HG02884 (cell line): ENCODE results near the gene OXCT1.

Source experiments
- ATAC-seq: cut with Tn5 transposase; IDR thresholded peaks from one replicate; pipeline ENCODE4 v1.9.1; 2021; ENCODE audit warnings: mild to moderate bottlenecking, moderate library complexity; ENCODE audit not compliant: unreplicated experiment

The OXCT1 gene

GRCh38 chr5:41869724-41870626 lies at the start of gene OXCT1:
TSS of gene OXCT1 (minus strand) at chr5:41870425. CDS start at chr5:41870358, 67 bp downstream.
- peak; percentile 93 for ATAC-seq

DNA sequence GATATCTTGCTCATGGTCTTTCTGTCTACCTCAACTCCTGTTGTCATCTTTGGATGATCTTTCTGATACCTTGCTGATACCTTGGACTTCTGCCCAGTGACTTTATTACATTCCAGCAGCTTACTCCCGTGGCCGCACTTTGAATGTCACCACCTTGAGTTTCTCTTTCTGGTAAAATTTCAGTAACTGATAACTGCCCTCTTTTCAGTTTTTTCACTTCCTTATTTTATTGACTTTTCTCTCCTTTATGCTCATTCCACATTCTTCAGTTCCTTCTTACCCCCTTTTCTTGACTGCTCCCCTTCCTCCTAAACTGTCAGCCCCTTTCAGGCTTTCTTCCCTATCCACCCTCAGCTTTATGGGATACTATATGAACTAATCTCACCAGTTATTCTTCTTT lies 47.9 kb upstream of the OXCT1 start:
- peak; percentile 49 for ATAC-seq

DNA sequence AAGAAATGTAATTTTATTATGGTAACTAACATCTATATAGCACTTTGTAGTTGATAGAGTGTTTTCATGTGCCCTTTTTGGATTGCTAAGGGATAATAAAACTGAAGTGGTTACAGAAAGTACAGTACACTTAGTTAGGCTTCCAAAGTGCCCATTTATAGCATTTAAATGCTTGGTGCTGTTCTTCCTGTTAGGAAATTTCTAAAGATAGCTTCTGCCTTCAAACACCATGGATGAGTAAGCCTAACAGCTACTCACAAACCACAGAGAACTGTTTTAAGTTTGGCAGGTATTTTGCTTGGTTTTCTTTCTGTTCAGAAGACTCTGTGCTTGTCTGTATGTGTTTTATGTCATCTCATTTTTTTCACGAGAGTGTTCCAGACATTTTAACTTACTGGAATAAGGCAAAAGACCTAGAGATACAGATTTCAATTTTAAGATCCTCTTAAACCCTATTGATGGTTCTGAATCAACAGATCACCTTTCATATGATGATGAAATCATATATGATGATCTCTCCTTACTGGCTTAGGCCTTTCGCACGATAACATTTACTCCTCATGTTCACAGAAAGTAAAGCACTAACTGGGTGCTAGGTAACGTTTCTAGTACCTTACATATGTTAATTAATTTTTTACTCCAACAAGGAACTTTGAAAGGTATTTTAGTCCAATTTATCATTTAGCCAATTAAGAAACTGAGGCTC lies 38.3 kb upstream of the OXCT1 start:
- ATAC-seq = no peak

DNA sequence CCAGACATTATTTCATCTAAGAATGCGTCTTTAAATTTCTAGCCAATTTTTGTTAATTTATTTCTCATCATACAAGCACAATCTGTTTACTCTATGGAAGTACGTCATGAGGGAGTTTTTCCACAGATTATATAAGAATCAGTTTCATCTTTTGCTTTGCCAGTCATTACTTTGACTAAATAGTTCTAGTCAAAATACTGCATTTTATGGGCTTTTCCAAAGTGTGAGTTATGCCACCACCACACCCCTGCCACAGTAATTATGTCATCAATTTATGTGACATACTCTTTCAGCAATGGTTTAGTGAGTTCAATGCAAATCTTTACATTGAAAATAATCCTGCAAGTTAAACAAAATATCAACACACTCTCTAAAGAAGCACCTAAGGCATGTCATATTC lies 35.9 kb upstream of the OXCT1 start:
- no peak for ATAC-seq

DNA sequence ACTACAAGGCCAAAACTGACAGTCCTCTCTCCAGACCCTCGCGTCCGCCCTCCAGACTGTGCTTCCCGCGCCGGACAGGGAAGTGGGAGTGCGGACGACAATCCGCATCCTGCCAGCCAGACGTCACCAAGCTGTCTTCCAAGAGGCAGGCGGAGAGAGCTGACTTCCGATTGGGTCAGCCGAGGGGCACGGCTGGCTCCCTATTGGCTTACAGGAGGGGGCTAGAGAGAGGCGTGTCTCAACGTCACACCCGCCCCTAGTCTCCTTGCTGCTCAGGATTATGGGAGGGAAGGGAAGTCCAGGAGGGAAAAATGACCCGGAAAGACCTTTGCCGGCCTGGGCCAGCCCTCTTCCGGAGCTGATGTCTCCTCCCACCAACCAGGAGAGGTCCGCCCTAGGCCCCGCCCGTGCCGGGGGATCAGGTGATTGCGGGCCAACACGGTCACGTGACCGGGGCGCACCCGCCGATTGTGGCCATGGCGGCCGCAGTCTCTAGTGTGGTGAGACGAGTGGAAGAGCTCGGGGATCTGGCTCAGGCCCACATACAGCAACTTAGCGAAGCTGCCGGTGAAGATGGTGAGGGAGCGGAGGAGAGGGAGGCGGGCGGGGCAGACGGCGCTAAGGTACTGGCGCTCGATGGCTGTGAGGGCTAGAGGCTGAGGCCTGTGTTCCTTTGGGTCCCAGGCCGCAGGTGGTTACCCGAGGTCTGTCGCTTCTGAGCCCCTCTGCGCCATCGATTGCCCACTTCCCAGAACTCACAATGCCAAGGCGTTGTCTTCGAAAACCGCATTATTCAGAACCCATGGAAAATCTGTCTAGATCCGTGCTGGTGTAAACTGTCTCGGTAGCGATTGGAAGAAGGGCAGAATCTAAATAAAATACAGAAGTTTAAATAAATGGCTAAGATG lies 33.9 kb upstream of the OXCT1 start, which contains the start of gene RIMOC1:
RIMOC1 (plus strand) TSS at position 453 of the 908 bp plus-strand sequence; CDS start at position 477, 24 bp downstream.
- ATAC-seq = peak; percentile 98

DNA sequence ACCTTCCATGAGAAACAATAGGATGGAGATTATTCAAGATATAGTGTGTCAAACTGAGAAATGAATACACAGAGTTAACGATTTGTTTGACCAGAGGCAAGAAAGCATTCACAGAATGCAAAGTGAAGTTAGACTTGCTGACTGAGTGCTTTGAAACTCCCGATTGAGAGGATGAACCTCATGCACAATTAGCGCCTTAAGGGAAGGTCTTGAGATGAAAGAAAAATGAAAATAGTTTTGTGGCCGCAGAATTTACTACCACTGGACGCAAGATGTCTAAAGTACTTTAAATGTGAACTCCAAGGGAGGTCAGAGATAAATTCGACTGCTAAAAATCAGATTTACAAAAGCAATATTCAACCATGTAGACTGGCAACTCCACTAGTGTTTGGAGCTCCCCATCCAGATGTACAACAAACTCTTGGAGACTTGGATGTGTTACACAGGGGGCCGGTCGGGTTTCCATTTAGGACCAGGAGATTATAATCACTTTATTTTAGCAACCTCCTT lies 33.2 kb upstream of the OXCT1 start:
- no peak for ATAC-seq

- no peak for ATAC-seq
Observed at GRCh38 chr5:41896230-41896629, 26.0 kb upstream of the OXCT1 start.

GRCh38 chr5:41893074-41893851 lies 23.0 kb upstream of the OXCT1 start:
- peak; percentile 44 for ATAC-seq

GRCh38 chr5:41892031-41892430 lies 21.8 kb upstream of the OXCT1 start:
- no peak for ATAC-seq

- no peak for ATAC-seq
Observed at GRCh38 chr5:41891066-41891707, 21.0 kb upstream of the OXCT1 start.

DNA sequence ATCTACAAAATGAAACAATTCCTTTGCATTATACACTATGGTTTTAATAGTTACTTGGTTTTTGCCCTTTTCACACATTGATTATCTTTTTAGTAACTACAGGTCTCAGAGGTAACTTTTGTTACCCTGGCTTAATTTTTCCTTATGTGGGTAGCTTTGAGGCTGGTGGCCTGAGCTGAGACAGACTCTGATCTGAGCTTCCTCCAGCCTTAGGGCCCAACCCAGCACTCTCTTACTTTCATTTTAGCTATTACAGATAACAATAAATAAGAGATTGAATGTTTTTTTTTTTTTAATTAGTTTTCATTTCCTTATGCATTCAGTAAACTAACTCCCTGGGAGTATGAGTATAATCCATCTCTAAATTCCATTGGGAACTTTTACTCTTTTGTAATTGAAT lies 15.1 kb upstream of the OXCT1 start:
- ATAC-seq = no peak

DNA sequence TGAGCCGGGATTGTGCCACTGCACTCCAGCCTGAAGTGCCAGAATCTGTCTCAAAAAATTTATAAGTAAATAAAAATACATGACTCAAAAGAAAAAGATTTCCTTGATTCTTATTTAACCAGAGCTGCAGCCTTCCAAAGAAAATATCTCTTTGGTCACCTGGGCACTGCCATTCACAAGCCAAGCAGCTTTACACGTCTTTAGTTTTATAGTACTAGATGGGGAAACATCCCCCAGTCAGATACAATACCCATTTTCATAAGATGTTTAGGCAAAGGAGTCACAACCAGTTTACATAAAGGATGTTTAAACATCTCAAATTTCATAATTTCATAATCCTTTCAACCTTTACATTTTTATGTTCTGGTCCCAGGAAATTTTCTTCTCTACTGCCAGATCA lies 13.7 kb upstream of the OXCT1 start:
- ATAC-seq = no peak

DNA sequence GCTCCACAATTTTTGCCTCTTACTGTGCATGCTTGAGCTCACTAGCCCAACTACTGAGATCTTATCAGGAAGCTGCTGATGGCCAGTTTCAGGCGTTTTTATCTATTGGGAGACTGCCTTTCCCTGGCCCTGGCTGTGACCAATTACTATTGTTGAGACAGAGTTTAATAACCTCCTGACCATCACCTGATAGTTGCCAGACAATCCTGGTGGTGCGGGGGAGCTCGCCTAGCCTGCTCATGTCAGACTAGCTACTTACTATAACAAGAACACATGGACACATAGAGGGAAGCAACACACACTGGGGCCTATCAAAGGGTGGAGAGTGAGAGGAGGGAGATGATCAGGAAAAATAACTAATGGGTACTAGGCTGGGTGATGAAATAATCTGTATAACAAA lies 13.0 kb upstream of the OXCT1 start:
- ATAC-seq = no peak

GRCh38 chr5:41882765-41883164 lies 12.5 kb upstream of the OXCT1 start:
- no peak for ATAC-seq

DNA sequence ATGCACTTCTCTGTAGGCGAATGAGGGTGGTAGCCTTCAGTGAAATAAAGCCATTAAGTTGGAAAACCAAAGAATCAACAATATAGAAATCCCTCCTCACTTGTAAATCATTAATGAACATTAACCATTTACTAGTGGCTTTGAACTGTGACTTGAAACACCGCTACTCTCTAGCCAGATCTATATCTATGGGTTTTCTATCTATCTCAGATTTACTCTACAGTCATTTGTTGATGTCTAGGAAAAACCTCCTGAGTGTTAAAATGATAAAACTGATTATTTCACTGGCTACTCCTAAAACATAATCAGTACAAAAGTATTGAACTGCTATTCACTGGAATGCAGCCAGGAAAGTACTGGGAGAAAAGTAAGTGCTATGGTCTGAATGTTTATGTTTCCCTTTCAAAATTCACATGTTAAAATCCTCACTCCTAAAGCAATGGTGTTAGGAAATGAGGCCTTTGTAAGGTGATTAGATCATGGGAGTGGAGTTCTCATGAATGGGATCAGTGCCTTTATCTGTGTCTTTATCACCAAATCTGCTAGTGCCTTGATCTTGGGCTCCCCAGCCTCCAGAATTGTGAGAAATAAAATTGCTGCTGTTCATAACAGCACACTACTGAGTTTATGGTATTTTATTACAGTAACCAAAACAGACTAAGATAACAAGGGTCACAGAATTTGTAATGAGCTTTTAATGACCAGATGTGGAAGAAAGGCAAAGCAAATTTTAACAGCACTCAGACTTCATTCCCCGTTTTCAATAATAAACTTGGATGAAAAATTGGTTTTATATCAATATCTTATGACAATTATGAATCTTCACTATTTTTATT lies 8.6 kb upstream of the OXCT1 start:
- ATAC-seq = no peak

DNA sequence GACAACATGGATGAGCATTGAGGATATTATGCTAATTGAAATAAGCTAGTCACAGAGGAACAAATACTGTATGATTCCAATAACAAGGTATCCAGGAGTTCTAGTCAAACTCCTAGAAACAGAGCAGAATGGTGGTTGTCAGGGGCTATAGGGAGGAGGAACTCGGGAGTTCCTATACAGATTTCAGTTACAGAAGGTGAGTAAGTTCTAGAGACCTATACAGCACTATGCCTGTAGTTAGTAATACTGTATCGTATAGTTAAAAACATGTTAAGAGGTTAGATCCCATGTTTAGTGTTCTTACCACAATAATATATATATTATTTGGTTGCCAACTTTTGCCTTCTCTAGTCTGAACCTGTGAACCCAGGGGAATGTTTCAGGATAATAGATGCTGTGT lies 7.9 kb upstream of the OXCT1 start:
- ATAC-seq = no peak

GRCh38 chr5:41877408-41877807 lies 7.2 kb upstream of the OXCT1 start:
- no peak for ATAC-seq

- no peak for ATAC-seq
Observed at GRCh38 chr5:41876678-41877077, 6.5 kb upstream of the OXCT1 start.

DNA sequence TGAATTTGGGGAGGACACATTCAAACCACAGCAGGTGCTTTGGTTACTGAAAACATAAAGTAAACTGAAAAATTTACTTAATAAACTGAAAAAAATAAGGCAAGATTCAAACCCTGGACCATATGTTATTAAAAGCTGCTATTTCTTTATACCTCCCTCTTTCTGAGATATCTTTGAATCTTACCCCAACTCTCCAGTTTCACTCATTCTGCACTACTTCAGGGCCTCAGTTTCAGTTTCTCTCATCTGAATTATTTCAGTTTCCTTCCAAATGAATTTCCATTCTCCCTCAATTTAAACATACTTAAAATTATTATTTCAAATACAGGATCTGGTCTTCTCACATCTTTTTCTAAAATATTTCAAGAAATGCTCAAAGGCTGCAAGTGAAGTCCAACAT lies 4.9 kb upstream of the OXCT1 start:
- ATAC-seq = no peak
